MCF 10A (cell line): ENCODE measurements around the gene MEF2A. TPM values are rescaled to one million over a fixed set of nuclear protein-coding genes. Genes with fewer than 3 reads are reported as not detected.

Experiments used
- BruUV-seq: library from RNA; stranded (reverse); fragments of 400-500 nt; replicated peaks from 2 replicates; lab custom pipeline; 2021; lab: Mats Ljungman, UMichigan
- CTCF ChIA-PET: fragments of 300-600 bp; sonication (Branson Sonifier 250); formaldehyde crosslinking; extraction: SDS; loops from one replicate; lab custom pipeline; 2021; ENCODE audit warnings: antibody characterized with exemption, inconsistent platforms; lab: Yijun Ruan, JAX
- POLR2A ChIA-PET: fragments of 300-600, 350-650 bp; sonication (Branson Sonifier 250); formaldehyde crosslinking; extraction: SDS; loops from one replicate; lab custom pipeline; 2020; ENCODE audit warnings: antibody characterized with exemption, inconsistent platforms; lab: Yijun Ruan, JAX
- DNase-seq: peaks from one replicate; pipeline ENCODE4 v3.0.0-alpha.2; 2018; ENCODE audit not compliant: unreplicated experiment
- H3K27ac Mint-ChIP-seq: one replicate; pipeline ENCODE4 v1.8.0; 2022; ENCODE audit warnings: mild to moderate bottlenecking, low read depth, mixed read lengths; ENCODE audit not compliant: unreplicated experiment
- H3K27me3 Mint-ChIP-seq: one replicate; pipeline ENCODE4 v1.8.0; 2022; ENCODE audit warnings: mixed read lengths; ENCODE audit not compliant: insufficient read depth, unreplicated experiment
- H3K36me3 Mint-ChIP-seq: one replicate; pipeline ENCODE4 v1.8.0; 2022; ENCODE audit warnings: mild to moderate bottlenecking, moderate library complexity, mixed read lengths; ENCODE audit not compliant: insufficient read depth, unreplicated experiment
- H3K4me1 Mint-ChIP-seq: one replicate; pipeline ENCODE4 v1.8.0; 2022; ENCODE audit warnings: mixed read lengths; ENCODE audit not compliant: insufficient read depth, unreplicated experiment
- H3K4me3 Mint-ChIP-seq: one replicate; pipeline ENCODE4 v1.8.0; 2022; ENCODE audit warnings: mild to moderate bottlenecking, moderate library complexity, mixed read lengths; ENCODE audit not compliant: unreplicated experiment
- H3K9me3 Mint-ChIP-seq: one replicate; pipeline ENCODE4 v1.8.0; 2022; ENCODE audit warnings: mixed read lengths; ENCODE audit not compliant: unreplicated experiment
- intact Hi-C: fragments of 100-400 bp; cut with micrococcal nuclease; formaldehyde crosslinking; loops from 2 replicates; pipeline ENCODE4 v1.14.1; 2022
- total RNA-seq: library from RNA; stranded (reverse); gene quantifications from 2 replicates; pipeline ENCODE4 v1.2.3, GENCODE V29; 2022
- TF ChIP-seq, protein P1 (sequence below): fragments of 200-600 bp; IDR thresholded peaks from one replicate; pipeline ENCODE4 v1.8.0; 2022; ENCODE audit warnings: antibody characterized with exemption, mild to moderate bottlenecking; ENCODE audit not compliant: unreplicated experiment

MEF2A gene
- total RNA-seq, 1 experiment from 2014 or later: 52.9 TPM

DNA sequence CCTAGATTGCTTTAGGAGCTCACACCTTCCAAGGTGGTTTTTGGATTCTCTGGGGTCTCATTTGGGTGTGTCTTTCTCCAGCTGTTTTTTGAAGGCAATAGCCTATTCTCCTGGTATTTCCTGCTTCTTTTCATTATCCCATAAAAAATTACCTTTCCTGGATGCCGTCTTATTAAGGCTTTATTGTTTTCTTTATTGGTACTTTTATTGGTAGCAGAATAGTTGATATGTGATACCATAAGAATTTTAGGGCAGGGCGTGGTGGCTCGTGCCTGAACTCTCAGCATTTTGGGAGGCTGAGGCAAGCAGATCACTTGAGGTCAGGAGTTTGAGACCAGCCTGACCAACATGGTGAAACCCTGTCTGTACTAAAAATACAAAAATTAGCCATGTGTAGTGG lies 18.3 kb upstream of the MEF2A start:
- CTCF ChIA-PET: interaction anchor here (0.8 kb wide), 1 partner anchor 9 kb away, joined by 6 read pairs; no protein-coding TSS in a partner anchor
- TF ChIP-seq, protein P1, sequence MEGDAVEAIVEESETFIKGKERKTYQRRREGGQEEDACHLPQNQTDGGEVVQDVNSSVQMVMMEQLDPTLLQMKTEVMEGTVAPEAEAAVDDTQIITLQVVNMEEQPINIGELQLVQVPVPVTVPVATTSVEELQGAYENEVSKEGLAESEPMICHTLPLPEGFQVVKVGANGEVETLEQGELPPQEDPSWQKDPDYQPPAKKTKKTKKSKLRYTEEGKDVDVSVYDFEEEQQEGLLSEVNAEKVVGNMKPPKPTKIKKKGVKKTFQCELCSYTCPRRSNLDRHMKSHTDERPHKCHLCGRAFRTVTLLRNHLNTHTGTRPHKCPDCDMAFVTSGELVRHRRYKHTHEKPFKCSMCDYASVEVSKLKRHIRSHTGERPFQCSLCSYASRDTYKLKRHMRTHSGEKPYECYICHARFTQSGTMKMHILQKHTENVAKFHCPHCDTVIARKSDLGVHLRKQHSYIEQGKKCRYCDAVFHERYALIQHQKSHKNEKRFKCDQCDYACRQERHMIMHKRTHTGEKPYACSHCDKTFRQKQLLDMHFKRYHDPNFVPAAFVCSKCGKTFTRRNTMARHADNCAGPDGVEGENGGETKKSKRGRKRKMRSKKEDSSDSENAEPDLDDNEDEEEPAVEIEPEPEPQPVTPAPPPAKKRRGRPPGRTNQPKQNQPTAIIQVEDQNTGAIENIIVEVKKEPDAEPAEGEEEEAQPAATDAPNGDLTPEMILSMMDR: no peak
- DNase-seq: no peak
- no peaks in the 10 kb centered on the region for H3K9me3 Mint-ChIP-seq
- no TSS peak for BruUV-seq
- H3K27me3 Mint-ChIP-seq: no peaks in the 10 kb centered on the region
- no peak overlapping the region for H3K27ac Mint-ChIP-seq
- intact Hi-C loops: no loop called here
- POLR2A ChIA-PET: interaction anchor here (0.8 kb wide), 1 partner anchor 9 kb away, joined by 4 read pairs; no protein-coding TSS in a partner anchor
- no peaks in the 10 kb centered on the region for H3K36me3 Mint-ChIP-seq
- no peaks in the 10 kb centered on the region for H3K4me1 Mint-ChIP-seq
- H3K4me3 Mint-ChIP-seq: no peak overlapping the region

DNA sequence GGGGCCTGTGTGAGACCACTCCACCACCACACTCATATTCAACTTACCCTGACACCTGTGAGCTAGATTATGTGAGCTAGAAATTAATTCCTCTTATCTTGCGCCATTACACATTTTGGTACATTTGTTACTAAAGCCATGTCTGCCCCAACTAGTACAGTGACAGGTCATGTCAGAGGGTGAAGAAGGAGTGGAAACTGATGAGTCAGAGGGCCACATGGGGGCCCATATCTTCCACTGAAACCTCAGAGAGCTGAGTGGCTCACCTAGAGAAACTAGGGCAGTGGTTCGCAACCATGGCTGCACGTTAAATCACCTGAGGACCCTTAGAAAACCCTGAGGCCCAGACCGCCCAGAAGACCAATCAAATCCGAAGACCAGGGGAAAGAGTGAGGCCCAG lies 15.7 kb upstream of the MEF2A start:
- TF ChIP-seq, protein P1: no peak
- H3K27ac Mint-ChIP-seq: no peak overlapping the region
- H3K4me3 Mint-ChIP-seq: no peak overlapping the region
- no peak for DNase-seq
- CTCF ChIA-PET: interaction anchor here (1.3 kb wide), 1 partner anchor 154 kb away, joined by 3 read pairs; no protein-coding TSS in a partner anchor
- no peaks in the 10 kb centered on the region for H3K27me3 Mint-ChIP-seq
- peaks cover 6% of the 10 kb centered on the region for H3K4me1 Mint-ChIP-seq
- no peaks in the 10 kb centered on the region for H3K9me3 Mint-ChIP-seq
- H3K36me3 Mint-ChIP-seq: no peaks in the 10 kb centered on the region
- POLR2A ChIA-PET: interaction anchor here (0.8 kb wide), 1 partner anchor 183 kb away, joined by 3 read pairs; the partner anchor contains the start of gene LYSMD4
- intact Hi-C loops: no loop called here
- BruUV-seq: no TSS peak

DNA sequence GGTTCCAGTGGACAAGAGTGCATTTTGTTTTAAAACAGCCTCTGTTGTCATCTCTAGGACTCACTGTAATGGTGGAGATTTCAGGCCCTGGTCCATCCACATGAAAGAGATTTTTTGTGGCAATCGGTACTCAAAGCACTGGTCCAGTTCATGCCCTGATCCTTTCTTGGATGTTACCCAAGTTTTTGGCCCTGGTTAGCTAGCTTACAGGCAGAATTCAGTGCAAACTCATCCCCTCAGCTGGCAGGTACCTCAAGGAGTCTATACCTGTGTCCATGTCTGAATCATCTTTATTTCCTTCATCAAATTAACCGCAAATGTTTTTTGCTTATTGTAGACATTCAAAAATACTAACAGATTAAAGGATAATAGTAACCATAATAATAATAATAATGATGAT lies 13.7 kb upstream of the MEF2A start:
- DNase-seq: no peak

DNA sequence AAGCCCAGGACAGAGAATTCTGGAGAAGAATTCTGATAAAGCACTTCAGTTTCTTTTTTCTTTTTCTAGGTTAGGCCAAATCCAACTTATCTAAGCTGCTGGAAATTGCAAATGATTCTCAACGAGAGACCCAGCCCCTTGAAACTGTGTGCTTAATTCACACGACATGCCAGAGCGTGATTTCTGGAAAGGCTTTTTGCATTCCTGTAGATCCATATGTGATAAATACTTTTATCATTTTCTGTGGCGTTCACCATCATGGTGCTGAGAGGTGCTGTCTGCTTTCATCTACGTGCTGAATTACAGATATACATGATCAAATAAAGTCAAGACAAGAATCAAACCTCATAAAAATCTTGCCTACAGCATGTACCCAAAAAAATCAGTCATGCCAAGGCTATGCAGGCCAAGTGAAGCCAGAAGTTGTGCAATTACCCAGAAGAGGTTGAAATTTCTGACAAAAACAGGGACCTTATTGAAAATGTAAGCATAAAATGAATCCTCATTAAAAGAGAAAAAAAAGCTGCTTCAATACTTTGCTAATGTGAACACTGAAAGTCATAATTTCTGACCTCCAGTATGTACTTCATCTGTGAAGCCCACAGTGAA lies 10.8 kb upstream of the MEF2A start:
- no peaks in the 10 kb centered on the region for H3K27me3 Mint-ChIP-seq
- ChIA-PET POLR2A (interaction anchor here (0.6 to 3.4 kb wide), 5 partner anchors 10 to 119 kb away, joined by 3 to 14 read pairs (median 3); partner anchors contain the start of gene MEF2A), CTCF (interaction anchor here (0.5 kb wide), 1 partner anchor 8 kb away, joined by 3 read pairs; no protein-coding TSS in a partner anchor)
- H3K9me3 Mint-ChIP-seq: no peaks in the 10 kb centered on the region
- H3K27ac Mint-ChIP-seq: peak overlapping the region; percentile 12
- TF ChIP-seq, protein P1: no peak
- H3K4me1 Mint-ChIP-seq: peaks cover 11% of the 10 kb centered on the region
- BruUV-seq: no TSS peak
- no peak overlapping the region for H3K4me3 Mint-ChIP-seq
- H3K36me3 Mint-ChIP-seq: no peaks in the 10 kb centered on the region
- no peak for DNase-seq
- intact Hi-C loops: no loop called here

More for the DNA sequence above, 13.7 kb upstream of the MEF2A start:
- ChIA-PET POLR2A (interaction anchor here (0.7 to 0.9 kb wide), 3 partner anchors 13 to 40 kb away, joined by 3 to 4 read pairs (median 4); no protein-coding TSS in a partner anchor), CTCF (interaction anchor here (0.9 kb wide), 1 partner anchor 16 kb away, joined by 4 read pairs; no protein-coding TSS in a partner anchor)
- no peaks in the 10 kb centered on the region for H3K9me3 Mint-ChIP-seq
- intact Hi-C loops: no loop called here
- H3K4me1 Mint-ChIP-seq: peaks cover 11% of the 10 kb centered on the region
- H3K36me3 Mint-ChIP-seq: no peaks in the 10 kb centered on the region
- TF ChIP-seq, protein P1: no peak
- no peak overlapping the region for H3K27ac Mint-ChIP-seq
- BruUV-seq: no TSS peak
- H3K4me3 Mint-ChIP-seq: no peak overlapping the region
- no peaks in the 10 kb centered on the region for H3K27me3 Mint-ChIP-seq
